IPS-15b (cell line): Measurements from ENCODE around the gene BMP7.

Experiments used
- H3K27me3 ChIP-seq: one replicate; pipeline ENCODE4 v1.6.1; 2013; ENCODE audit warnings: low read length; ENCODE audit not compliant: control insufficient read depth, insufficient read depth
- H3K36me3 ChIP-seq: one replicate; pipeline ENCODE4 v1.6.1; 2013; ENCODE audit warnings: low read length; ENCODE audit not compliant: control insufficient read depth, insufficient read depth
- H3K4me1 ChIP-seq: one replicate; pipeline ENCODE4 v1.6.1; 2013; ENCODE audit warnings: mild to moderate bottlenecking, low read length; ENCODE audit not compliant: control insufficient read depth, insufficient read depth
- H3K4me3 ChIP-seq: one replicate; pipeline ENCODE4 v1.5.1; 2013; ENCODE audit warnings: low read depth, low read length
- H3K9ac ChIP-seq: one replicate; pipeline ENCODE4 v1.6.1; 2013; ENCODE audit warnings: low read depth, mild to moderate bottlenecking, low read length
- H3K9me3 ChIP-seq: one replicate; pipeline ENCODE4 v1.6.1; 2013; ENCODE audit warnings: mild to moderate bottlenecking, low read length; ENCODE audit not compliant: control insufficient read depth, insufficient read depth

The BMP7 gene

DNA sequence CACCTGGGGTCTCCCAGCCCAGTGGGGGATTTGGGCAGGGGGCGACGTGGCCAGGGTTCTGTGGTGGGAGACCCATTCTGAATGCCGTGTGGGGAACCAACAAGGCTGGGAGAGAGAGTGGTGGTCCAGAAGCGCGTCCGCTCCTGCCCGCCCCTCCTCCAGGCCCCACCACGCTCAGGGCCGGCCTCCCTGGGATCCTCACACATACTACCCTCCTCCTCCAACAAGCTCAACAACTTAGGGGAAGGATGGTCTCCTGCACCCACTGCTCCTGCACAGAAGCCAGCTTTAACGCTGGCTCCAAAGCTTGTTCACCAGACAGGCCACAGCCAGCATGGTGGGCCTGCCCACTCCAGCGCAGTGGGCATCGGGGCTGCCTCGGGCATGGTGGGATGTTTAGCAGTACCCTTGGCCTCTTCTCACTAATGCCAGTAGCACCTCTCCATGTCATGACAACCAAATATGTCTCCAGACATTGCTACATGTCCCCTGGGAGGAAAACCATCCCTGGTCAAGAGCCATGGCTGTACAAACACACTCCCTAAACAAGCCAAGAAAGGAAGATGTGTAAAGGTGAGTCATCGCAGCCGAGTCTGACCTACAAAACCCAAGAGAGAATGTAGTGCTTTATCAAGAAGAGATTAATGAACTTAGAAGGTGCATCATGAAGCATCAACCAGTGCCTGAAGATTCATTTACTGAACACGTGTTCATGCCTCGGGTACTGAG lies 75.7 kb downstream of the BMP7 start:
- H3K4me1 ChIP-seq = no peaks in the 10 kb centered on the region
- H3K27me3 ChIP-seq = no peaks in the 10 kb centered on the region
- no peaks in the 10 kb centered on the region for H3K9me3 ChIP-seq
- H3K4me3 ChIP-seq = no peak overlapping the region
- peaks cover 2% of the 10 kb centered on the region for H3K36me3 ChIP-seq
- H3K9ac ChIP-seq = no peak overlapping the region

DNA sequence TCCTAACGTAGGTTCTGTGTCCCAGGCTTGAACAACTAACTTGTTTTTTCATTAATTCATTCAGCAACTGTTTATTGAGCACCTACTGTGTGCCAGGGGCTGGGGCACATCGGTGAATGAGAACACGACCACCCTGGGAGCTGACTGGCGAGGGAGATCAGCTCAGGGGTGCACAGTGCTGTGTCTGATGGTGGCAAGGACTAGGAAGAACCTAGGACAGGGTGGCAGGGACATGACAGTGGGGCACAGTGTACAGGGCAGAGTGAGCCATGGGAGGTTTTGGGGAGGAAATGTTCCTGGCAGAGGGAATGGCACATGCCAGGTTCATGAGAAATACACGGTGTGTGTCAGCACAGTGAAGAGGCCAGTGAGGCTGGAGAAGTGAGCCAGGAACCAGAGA lies 76.7 kb downstream of the BMP7 start:
- Histone ChIP-seq H3K9me3 (no peaks in the 10 kb centered on the region), H3K36me3 (peaks cover 2% of the 10 kb centered on the region), H3K27me3 (no peaks in the 10 kb centered on the region), H3K9ac (no peak overlapping the region), H3K4me1 (no peaks in the 10 kb centered on the region), H3K4me3 (no peak overlapping the region)

DNA sequence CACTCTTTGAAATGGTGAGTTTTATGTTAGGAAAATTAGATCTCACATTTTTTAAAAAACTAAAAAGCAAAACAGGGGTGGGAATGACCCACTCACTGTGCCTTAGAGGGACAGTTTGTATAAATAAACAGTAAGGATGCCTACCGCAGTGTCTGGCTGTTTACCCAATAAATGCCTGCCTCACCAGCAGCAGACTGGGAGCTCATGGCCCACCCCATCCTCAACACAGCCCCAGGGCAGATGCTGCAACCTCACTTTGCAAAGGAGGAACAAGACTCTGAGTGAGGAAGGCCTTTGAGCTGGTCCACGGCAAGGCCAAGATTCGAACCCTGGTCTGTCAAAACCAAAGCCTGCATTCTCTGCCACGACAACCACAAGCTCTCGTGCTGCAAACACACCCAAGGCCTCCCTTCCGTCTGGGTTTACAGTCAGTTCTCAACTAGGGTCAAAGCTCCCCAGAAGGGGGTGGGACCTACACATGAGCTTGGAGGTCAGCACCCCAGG lies 77.8 kb downstream of the BMP7 start:
- Histone ChIP-seq H3K27me3 (no peaks in the 10 kb centered on the region), H3K36me3 (peaks cover 2% of the 10 kb centered on the region), H3K4me3 (no peak overlapping the region), H3K9me3 (no peaks in the 10 kb centered on the region), H3K9ac (no peak overlapping the region), H3K4me1 (no peaks in the 10 kb centered on the region)

DNA sequence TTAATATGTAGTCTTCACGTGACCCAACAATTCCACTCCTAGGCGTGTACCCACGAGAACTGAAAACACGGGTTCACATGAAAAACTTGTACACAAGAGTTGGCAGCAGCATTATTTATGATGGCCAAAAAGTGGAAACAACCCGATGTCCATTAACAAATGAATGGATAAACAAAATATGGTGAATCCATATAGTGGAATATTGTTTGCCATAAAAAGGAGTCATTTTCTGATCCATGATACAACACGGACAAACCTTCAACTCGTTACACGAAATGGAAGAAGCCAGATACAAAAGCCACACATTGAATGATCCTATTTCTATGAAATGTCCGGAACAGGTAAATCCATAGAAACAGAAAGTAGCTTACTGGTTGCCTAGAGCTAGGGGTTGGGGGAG lies 78.4 kb downstream of the BMP7 start:
- Histone ChIP-seq H3K4me1 (no peaks in the 10 kb centered on the region), H3K9me3 (no peaks in the 10 kb centered on the region), H3K9ac (no peak overlapping the region), H3K4me3 (no peak overlapping the region), H3K36me3 (peaks cover 2% of the 10 kb centered on the region), H3K27me3 (no peaks in the 10 kb centered on the region)

DNA sequence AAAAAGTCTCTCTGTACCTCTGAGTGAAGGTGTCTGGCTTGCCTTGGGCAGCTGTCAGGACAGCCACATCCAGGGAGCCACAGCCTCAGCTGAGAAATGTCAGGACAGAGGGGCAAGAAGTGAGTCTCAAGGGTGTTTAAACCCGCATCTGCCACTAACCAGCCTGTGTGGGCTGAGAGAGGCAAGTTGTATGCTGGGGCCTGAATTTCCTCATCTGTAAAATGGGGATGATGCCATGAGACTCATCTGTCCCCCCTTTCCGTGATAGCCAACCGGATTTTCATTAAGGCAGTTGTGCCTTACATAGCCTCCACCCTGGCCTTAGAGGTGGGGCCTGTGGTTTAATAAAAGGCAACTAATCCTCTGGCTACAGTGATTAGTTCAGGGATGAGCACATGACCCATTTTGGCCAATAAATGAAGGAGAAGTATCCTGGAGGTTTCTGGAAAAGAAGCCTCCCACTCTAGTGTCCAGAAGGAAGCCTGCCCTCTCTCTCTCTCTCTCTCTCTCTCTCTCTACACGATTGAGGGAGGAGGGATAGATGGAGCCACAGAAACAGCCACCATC lies 79.3 kb downstream of the BMP7 start:
- Histone ChIP-seq H3K9ac (no peak overlapping the region), H3K27me3 (no peaks in the 10 kb centered on the region), H3K4me1 (no peaks in the 10 kb centered on the region), H3K4me3 (no peak overlapping the region), H3K9me3 (no peaks in the 10 kb centered on the region), H3K36me3 (peaks cover 2% of the 10 kb centered on the region)

DNA sequence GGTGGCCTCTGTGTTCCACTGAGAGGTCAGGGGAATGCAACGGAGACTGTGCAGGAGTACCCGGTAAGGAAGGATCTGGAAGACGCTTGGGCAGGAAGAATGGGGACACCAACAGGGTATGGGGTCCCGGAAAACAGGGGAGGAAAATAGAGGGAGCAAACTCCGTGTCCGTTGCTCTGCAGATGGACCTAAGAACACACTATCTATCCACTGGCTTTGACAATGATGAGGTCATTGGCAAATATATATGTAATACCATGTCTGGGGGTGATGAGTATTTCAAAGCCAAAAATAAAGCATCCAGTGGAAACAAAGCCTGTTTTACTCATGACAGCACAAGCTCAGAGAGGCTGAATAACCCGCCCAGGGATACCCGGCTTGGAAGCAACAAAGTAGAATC lies 80.2 kb downstream of the BMP7 start:
- Histone ChIP-seq H3K4me3 (no peak overlapping the region), H3K9me3 (no peaks in the 10 kb centered on the region), H3K36me3 (peaks cover 2% of the 10 kb centered on the region), H3K27me3 (no peaks in the 10 kb centered on the region), H3K4me1 (no peaks in the 10 kb centered on the region), H3K9ac (no peak overlapping the region)

DNA sequence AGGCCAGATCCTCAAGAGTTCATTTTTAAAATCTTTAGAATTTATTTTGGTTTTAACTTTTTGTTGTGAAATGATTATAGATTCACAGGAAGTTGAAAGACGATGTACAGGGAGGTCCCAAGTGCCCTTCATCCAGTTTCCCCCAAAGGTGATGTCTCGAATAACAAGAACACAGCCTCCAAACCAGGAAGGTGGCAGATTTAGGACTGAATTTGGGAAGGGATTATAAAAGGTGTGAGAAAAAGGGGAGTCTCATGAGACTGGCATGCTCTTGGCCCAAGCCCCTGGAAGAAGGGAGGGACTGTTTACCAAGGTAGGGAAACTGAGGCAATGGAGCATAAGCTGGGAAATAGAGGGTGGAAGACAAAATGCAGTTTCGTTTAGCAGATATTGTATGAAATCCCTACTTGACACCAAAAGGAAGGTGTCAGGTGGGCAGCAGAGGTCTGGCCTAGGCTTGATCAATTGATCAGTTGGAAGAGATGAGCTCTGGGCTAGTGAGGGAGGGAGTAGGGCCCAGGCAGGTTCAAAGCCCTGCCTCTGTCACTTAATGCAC lies 81.2 kb downstream of the BMP7 start:
- Histone ChIP-seq H3K9me3 (no peaks in the 10 kb centered on the region), H3K9ac (no peak overlapping the region), H3K4me1 (peaks cover 3% of the 10 kb centered on the region), H3K27me3 (no peaks in the 10 kb centered on the region), H3K36me3 (peaks cover 2% of the 10 kb centered on the region), H3K4me3 (no peak overlapping the region)

DNA sequence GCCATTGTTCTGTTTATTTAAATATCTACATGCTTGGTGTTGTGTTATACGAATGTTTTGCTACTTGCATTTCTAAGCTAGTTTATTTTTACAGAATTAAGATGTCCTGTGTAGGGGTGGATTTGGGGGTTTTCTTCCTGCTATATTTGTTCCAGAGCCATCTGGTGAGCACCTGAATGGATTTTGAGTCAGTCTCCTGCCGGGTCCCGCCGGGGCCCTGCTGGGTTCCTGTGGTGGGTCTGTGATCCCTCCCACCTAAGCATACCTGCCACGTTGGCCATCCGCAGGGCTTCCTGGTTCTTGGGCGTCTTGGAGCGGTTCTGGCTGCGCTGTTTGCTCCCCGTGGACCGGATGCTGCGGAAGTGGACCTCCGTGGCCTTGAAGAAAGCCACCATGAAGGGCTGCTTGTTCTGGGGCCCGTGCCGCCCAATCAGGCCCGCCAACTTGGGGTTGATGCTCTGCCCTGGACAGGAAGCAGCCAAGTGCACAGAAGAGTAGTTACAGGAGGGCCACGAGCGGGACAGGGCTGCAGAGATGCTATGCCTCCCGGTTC lies 82.9 kb downstream of the BMP7 start:
- no peaks in the 10 kb centered on the region for H3K27me3 ChIP-seq

DNA sequence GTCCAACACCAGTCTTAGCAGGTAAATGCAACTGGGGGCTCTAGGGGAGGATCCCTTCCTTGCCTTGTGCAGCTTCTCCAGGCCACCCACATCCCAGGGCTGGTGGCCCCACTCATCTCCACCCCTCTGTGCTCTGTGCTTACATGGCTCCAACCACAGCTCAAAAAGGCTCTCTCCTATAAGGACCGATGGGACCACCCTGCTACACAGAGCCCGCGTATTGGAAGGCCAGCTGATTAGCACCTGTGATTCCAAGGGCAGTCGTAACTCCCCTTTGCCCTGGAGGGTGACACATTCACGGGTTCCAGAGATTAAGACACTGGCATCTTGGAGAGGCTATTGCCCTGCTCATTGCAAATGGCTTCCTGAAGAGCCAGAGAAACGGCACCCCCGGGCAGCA lies 84.8 kb downstream of the BMP7 start:
- Histone ChIP-seq H3K4me1 (peaks cover 3% of the 10 kb centered on the region), H3K27me3 (no peaks in the 10 kb centered on the region), H3K9ac (no peak overlapping the region), H3K36me3 (peaks cover 3% of the 10 kb centered on the region), H3K9me3 (no peaks in the 10 kb centered on the region), H3K4me3 (no peak overlapping the region)

More for the DNA sequence above, 82.9 kb downstream of the BMP7 start:
- no peaks in the 10 kb centered on the region for H3K9me3 ChIP-seq
- no peaks in the 10 kb centered on the region for H3K36me3 ChIP-seq
- no peak overlapping the region for H3K9ac ChIP-seq
- peaks cover 3% of the 10 kb centered on the region for H3K4me1 ChIP-seq
- no peak overlapping the region for H3K4me3 ChIP-seq

DNA sequence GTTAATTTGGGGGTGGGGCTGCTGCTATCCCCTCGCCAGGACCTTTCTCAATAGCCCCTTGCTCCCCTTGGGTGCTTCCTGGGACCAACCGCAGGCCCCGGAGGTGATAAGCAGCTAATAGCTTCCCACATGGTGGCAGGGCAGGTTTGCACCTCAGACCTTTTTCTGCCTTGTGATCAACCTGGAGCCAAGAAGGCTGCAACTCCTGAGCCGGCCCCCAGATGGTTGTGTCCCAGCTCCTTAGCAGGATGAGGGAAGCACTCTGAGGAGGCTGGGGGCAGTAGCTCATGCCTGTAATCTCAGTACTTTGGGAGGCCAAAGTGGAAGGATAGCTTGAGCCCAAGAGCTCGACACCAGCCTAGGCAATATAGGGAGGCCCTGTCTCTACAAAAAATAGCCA lies 85.5 kb downstream of the BMP7 start:
- peaks cover 3% of the 10 kb centered on the region for H3K4me1 ChIP-seq
- H3K36me3 ChIP-seq = peaks cover 3% of the 10 kb centered on the region
- H3K9ac ChIP-seq = no peak overlapping the region
- H3K27me3 ChIP-seq = no peaks in the 10 kb centered on the region
- H3K9me3 ChIP-seq = no peaks in the 10 kb centered on the region
- no peak overlapping the region for H3K4me3 ChIP-seq

DNA sequence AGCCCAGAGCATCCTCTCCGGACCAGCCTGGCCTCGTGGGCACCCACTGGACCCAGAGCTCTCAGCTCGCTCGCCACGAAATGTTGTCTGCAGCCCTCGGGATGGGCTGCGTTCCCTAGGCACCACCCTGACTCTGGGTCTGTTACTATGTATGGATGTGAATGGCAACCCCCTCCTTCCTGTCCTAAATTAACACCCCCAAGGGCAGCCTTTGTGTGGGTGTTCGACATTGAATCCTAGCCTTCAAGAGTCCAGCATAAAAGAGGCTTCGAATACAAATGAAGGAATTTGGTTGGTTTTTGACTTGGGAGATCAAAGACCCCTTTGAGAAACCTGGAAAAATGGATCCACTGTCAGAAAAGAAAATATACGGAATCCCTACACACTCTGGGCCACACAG lies 86.1 kb downstream of the BMP7 start:
- peaks cover 3% of the 10 kb centered on the region for H3K36me3 ChIP-seq
- no peaks in the 10 kb centered on the region for H3K27me3 ChIP-seq
- no peaks in the 10 kb centered on the region for H3K9me3 ChIP-seq
- H3K9ac ChIP-seq = no peak overlapping the region
- H3K4me1 ChIP-seq = peaks cover 3% of the 10 kb centered on the region
- no peak overlapping the region for H3K4me3 ChIP-seq

DNA sequence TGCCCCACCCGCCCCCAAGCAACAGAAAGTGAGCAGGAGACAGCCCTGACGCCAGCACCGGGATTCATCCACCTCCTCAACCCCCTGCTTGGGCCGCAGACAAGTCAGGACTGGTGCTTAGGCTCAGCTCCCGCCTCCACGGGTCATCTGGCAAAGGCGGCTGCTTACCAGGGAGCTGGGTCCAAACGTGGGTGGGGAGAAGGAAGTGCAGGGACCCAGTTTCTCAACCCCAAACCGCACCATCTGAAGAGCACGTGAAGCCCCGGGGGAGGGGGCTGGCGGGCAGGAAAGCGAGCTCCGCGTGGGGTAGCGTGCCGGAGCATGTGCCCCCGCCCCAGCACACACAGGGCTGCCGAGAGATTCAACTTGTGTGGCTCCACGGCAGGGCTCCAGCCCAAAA lies 87.2 kb downstream of the BMP7 start:
- Histone ChIP-seq H3K9me3 (no peaks in the 10 kb centered on the region), H3K4me1 (peaks cover 3% of the 10 kb centered on the region), H3K36me3 (peaks cover 3% of the 10 kb centered on the region), H3K27me3 (no peaks in the 10 kb centered on the region), H3K4me3 (no peak overlapping the region), H3K9ac (no peak overlapping the region)
